Measurements from ENCODE around the gene CYTIP. TPM values are rescaled to one million over a fixed set of nuclear protein-coding genes. Genes with fewer than 3 reads are reported as not detected.

The CYTIP gene
- total RNA-seq, 1 experiment from 2014 or later: 0.19 TPM

DNA sequence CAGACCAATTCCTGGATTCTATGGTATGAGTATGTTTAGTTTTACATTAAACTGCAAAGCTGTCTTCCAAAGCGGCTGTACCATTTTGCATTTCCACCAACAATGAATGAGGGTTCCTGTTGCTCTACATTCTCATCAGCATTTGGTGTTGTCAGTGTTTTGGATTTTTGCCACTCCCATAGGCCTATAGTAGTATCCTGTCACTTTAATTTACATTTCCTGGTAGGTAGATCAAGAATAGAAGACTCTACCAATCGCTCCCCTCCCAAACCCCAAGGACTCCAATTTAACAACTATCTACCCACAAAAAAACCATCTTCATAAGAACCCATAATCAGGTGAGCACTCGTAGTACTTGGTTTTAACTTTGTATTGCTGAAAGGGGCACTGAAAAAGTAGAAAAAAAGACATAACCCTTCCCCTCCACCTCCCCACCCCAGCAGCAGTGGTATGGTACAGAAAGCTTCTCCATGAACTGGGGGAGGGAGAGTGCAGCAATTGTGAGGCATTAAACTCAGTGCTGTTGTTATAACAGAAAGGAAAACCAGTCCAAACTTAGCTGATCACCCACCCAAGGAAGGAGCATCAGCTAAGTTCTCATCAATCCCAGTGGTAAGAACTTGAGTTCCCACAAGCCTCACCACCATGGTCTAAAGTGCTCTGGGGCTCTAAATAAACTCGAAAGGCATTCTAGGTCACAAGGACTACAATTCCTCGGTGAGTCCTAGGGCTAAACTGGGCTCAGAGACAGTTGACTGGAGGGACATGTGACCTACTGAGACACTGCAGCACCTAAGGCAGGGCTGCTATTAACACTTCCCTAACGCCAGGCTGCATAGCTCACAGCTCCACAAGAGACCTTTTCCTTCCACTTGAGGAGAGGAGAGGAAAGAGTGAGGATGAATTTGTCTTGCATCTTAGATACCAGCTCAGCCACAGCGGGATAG is 35.5 kb upstream of the CYTIP start:
- H3K4me3 Mint-ChIP-seq (ENCODE audit: unreplicated experiment): no peak overlapping the region

DNA sequence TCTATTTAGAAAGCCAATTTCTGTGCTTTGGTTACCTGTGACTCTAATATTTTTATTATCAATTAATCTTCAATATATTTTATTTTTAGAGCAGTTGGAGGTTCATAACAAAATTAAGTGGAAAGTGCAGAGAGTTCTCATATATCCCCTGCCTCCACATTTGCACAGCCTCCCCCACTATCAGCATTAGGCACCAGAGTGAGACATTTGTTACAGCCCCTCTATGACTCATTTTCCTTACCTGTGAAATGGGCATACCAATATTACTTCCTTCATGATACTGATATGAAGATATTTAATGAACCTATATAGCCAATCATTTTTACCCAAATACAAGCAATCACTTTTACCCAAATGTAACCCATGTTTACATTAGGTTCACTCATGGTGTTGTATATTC is 34.0 kb upstream of the CYTIP start:
- no TSS peak for BruUV-seq (replicated peaks)
- POLR2A ChIA-PET: no interaction called here

More for the DNA sequence above, 35.5 kb upstream of the CYTIP start:
- Mint-ChIP-seq H3K36me3 (ENCODE audit: insufficient read depth, unreplicated experiment) (no peaks in the 10 kb centered on the region), H3K9me3 (ENCODE audit: unreplicated experiment) (no peaks in the 10 kb centered on the region), H3K27me3 (ENCODE audit: insufficient read depth, unreplicated experiment) (no peaks in the 10 kb centered on the region), H3K4me1 (ENCODE audit: insufficient read depth, unreplicated experiment) (peaks cover 20% of the 10 kb centered on the region), H3K27ac (ENCODE audit: low read depth, unreplicated experiment) (no peak overlapping the region)
- no peak for DNase-seq (ENCODE audit: unreplicated experiment)
- intact Hi-C loops (cut with micrococcal nuclease): no loop called here
- CTCF ChIA-PET: interaction anchor here (0.6 to 2.7 kb wide), 6 partner anchors 9 to 152 kb away, joined by 3 to 12 read pairs (median 4); no protein-coding TSS in a partner anchor
- TF ChIP-seq, protein P1, sequence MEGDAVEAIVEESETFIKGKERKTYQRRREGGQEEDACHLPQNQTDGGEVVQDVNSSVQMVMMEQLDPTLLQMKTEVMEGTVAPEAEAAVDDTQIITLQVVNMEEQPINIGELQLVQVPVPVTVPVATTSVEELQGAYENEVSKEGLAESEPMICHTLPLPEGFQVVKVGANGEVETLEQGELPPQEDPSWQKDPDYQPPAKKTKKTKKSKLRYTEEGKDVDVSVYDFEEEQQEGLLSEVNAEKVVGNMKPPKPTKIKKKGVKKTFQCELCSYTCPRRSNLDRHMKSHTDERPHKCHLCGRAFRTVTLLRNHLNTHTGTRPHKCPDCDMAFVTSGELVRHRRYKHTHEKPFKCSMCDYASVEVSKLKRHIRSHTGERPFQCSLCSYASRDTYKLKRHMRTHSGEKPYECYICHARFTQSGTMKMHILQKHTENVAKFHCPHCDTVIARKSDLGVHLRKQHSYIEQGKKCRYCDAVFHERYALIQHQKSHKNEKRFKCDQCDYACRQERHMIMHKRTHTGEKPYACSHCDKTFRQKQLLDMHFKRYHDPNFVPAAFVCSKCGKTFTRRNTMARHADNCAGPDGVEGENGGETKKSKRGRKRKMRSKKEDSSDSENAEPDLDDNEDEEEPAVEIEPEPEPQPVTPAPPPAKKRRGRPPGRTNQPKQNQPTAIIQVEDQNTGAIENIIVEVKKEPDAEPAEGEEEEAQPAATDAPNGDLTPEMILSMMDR (IDR thresholded peaks at IDR 0.05; ENCODE audit: unreplicated experiment): no peak
- POLR2A ChIA-PET: no interaction called here
- no TSS peak for BruUV-seq (replicated peaks)

DNA sequence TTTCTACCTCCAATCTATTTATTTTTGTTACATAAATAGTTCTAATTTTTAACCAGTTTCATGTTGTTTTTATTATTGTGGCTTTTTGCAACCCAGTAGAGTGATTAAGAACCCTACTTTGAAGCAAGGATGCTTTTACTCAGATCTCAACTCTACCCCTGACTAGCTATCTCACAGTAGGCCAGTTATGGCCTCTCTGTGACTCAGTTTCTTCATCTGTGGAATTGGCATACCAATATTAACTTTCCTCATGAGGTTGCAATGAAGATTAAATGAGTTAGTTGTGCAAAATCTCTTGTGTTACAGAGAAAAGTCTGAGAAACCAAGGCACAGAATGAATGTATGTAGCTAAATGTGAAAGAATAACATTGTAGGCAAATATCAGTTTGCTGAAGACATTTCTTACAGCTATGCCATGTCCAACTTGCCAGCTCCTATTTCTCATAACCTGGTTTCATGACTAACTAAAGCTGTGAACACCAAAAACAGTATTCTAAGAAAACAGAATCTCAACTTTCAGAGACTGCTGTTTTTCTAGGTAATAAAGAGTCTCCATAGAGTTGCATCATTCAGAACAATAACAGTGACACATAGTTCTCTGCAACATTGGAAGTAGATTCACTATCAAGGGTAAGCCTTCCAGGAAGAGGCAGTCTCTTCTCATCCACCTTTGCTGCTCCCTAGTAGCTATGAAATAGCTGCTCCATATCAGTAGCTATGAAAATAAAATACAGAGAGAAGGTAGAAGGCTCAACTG is 33.2 kb upstream of the CYTIP start:
- POLR2A ChIA-PET: no interaction called here
- Mint-ChIP-seq H3K4me1 (ENCODE audit: insufficient read depth, unreplicated experiment) (peaks cover 20% of the 10 kb centered on the region), H3K9me3 (ENCODE audit: unreplicated experiment) (no peaks in the 10 kb centered on the region), H3K36me3 (ENCODE audit: insufficient read depth, unreplicated experiment) (no peaks in the 10 kb centered on the region), H3K4me3 (ENCODE audit: unreplicated experiment) (no peak overlapping the region), H3K27ac (ENCODE audit: low read depth, unreplicated experiment) (peak overlapping the region; percentile 33), H3K27me3 (ENCODE audit: insufficient read depth, unreplicated experiment) (no peaks in the 10 kb centered on the region)
- intact Hi-C loops (cut with micrococcal nuclease): no loop called here
- BruUV-seq (replicated peaks): no TSS peak
- peak; percentile 38 for DNase-seq (ENCODE audit: unreplicated experiment)
- TF ChIP-seq, protein P1 (IDR thresholded peaks at IDR 0.05; ENCODE audit: unreplicated experiment): no peak
- CTCF ChIA-PET: interaction anchor here (0.9 to 1.8 kb wide), 3 partner anchors 12 to 273 kb away, joined by 3 to 5 read pairs (median 5); no protein-coding TSS in a partner anchor

More for the DNA sequence above, 34.0 kb upstream of the CYTIP start:
- no peaks in the 10 kb centered on the region for H3K36me3 Mint-ChIP-seq (ENCODE audit: insufficient read depth, unreplicated experiment)
- peaks cover 20% of the 10 kb centered on the region for H3K4me1 Mint-ChIP-seq (ENCODE audit: insufficient read depth, unreplicated experiment)
- DNase-seq (ENCODE audit: unreplicated experiment): no peak
- no peaks in the 10 kb centered on the region for H3K27me3 Mint-ChIP-seq (ENCODE audit: insufficient read depth, unreplicated experiment)
- TF ChIP-seq, protein P1 (IDR thresholded peaks at IDR 0.05; ENCODE audit: unreplicated experiment): no peak
- CTCF ChIA-PET: interaction anchor here (1.8 kb wide), 1 partner anchor 150 kb away, joined by 5 read pairs; no protein-coding TSS in a partner anchor
- no peaks in the 10 kb centered on the region for H3K9me3 Mint-ChIP-seq (ENCODE audit: unreplicated experiment)
- no peak overlapping the region for H3K4me3 Mint-ChIP-seq (ENCODE audit: unreplicated experiment)
- intact Hi-C loops (cut with micrococcal nuclease): no loop called here
- H3K27ac Mint-ChIP-seq (ENCODE audit: low read depth, unreplicated experiment): no peak overlapping the region
